ENCODE results near the gene TXNDC11.

GRCh38 chr16:11729787-11730186 is 12.9 kb downstream of the TXNDC11 start:
- TF ChIP-seq CTCF (IDR thresholded peaks at IDR 0.05) (no peak), POLR2A (IDR thresholded peaks at IDR 0.05) (no peak)

Measured in testis (tissue), 2 donors.